GM12892 (cell line): Measurements from ENCODE around the gene SSB.

Experiments
- POLR2A ChIP-seq: IDR thresholded peaks from 2 replicates; pipeline ENCODE4 v1.6.1; 2011; ENCODE audit warnings: low read depth, low read length, control low read depth
- POLR2AphosphoS5 ChIP-seq: IDR thresholded peaks from 2 replicates; pipeline ENCODE4 v1.6.1; 2011; ENCODE audit warnings: low read depth, low read length, control low read depth
- TAF1 ChIP-seq: IDR thresholded peaks from 2 replicates; pipeline ENCODE4 v1.6.1; 2011; ENCODE audit warnings: low read depth, mild to moderate bottlenecking, control low read depth, low read length, borderline replicate concordance

DNA sequence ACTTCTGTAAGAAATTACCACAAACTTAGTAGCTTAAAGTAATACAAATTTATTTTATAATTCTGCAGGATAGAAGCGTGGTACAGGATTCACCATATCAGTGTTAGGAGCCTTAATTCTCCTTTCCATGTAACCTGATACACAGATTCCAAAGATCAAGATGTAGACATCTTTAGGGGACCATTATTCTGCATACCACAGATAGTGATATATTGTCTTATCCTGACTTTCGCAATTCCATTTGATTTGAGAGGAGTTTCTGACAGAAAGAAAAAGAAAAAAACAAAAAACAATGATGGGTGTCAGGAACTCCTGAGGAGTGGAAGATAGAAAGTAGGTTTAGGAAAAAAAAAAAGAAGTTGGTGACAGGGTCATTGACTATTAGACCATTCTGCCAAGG is 40.9 kb upstream of the SSB start:
- TF ChIP-seq POLR2A = no peak
- no peak for TF ChIP-seq POLR2AphosphoS5
- no peak for TF ChIP-seq TAF1
